Lung microvascular endothelial cell (primary cell): Measurements from ENCODE around the gene NOP9. TPM values are rescaled to one million over a fixed set of nuclear protein-coding genes. Genes with fewer than 3 reads are reported as not detected.

Source experiments
- DNase-seq, 2 donors: peaks; one replicate each; pipeline versions ENCODE4 v3.0.0 to v3.0.0-alpha.2; 2010; ENCODE audit warnings: low read depth in 2 of 2
- total RNA-seq: library from RNA; depleted of rRNA; stranded (reverse); fragments of >200 nt; gene quantifications from 2 replicates; pipeline ENCODE4 v1.2.1, GENCODE V29; 2014

Gene NOP9
- total RNA-seq, 1 donor from 2014 or later = 20.4 TPM

- DNase-seq = no peak
These were observed 35.8 kb upstream of the NOP9 start for GRCh38 chr14:24263848-24264247.

DNA sequence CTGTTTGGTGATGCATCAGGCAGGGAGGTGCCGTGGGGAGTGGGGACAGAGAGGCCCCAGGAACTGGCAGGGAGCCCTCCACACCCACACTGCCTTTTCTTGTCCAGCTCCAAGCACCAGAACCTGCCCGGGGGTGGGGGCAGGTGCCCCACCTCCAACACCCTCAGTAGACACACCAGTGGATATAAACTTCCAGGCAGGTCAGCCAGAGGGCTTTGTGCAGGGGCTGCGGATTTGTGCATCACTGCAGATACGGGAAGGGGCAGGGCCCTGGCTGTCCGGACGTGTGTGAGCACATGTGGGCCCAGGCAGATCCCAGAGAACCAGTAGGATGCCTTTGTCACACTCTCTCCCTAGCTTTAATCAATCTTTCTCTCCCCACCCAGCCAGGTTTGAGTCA is 35.4 kb upstream of the NOP9 start:
- no peak for DNase-seq

DNA sequence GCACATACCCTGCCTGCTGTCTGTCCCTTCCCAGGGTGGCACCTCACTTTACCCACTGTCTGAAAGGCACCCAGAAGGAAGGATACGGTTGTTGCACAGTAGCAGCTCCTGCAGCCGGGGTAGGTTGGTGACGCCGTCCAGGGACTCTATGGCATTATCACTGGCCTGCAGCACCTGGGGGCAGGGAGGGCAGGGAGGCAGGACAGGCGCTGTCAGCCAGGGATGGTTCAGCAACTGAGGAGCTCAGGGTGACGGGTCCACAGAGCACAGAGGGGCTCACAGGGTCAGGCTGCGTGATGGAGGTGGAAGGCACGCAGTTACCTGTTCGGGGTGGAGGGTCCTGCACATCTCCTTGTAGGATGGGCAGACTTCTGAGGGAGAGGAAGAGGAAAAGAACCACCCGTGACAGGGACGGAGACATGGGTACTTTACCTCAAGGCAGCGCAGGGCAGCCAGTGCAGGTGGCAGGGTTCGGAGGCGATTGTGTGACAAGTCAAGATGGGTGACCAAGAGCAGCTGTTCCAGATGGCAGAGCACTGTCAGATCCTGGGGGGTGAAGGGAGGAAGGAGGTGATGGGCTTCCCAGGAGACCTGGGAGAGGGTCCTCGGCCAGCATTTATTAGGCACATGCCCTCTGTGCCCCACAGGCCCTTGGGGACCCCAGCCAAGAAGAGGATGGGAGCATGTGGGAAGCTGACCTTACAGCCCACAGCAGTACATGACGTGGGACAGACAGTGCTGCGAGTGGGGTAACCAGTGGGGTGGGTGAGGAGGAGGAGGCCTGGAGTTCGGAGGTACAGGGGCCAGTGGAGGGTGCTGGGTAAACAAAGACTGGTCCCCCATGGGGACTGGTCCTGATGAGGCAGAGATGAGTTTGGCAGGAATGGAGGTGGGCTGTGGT is 33.1 kb upstream of the NOP9 start:
- DNase-seq = no peak

GRCh38 chr14:24267516-24267915 is 32.1 kb upstream of the NOP9 start:
- DNase-seq = no peak

GRCh38 chr14:24268225-24268624 is 31.4 kb upstream of the NOP9 start:
- no peak for DNase-seq

DNA sequence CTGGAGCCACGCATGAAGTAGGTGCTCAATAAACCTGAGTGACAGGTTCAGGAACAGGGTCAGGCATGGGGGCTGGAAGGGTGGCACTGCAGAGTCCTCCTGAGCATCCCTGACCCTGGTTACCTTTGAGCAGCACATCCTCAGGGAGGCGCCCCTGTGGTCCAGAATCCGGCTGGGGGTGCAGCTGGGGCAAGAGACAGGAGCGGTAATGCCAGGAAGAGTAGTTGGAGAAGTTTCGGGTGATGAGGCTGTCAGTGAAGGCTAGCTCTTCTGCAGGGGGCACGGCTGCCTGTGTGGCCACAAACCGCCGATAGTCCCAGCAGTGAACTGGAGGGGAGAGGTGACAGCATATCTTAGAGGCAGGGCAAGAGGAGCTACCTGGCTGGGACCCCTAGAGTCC is 30.3 kb upstream of the NOP9 start:
- DNase-seq = no peak

GRCh38 chr14:24269910-24270536 is 29.6 kb upstream of the NOP9 start:
- DNase-seq = no peak

DNA sequence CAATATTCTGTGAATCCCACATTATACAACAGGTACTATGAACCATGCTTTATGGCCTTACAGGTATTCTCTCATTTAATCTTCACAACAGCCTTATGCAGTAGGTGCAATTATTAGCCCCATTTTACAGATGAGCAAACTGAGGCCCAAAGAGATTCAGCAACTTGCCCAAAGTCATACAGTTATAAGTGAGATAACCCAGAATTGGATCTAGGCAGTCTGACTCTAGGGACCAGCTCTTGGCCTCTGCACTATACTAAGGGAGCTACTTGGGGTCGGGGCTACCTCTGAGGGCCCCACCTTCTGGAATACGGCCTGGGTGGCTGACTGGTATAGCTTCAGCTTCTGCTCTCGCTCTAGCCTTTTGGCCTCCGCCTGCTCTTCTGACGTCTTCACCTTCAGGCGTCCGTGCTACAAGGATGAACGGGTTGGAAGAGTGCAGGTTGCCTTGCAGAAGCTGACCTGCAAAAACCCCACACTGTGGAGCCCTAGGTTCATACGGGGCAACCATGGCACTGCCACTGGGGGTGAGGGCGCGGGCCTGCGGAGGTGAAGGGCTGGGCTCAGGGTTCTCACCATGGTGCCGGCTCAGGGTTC is 29.0 kb upstream of the NOP9 start:
- DNase-seq = no peak

DNA sequence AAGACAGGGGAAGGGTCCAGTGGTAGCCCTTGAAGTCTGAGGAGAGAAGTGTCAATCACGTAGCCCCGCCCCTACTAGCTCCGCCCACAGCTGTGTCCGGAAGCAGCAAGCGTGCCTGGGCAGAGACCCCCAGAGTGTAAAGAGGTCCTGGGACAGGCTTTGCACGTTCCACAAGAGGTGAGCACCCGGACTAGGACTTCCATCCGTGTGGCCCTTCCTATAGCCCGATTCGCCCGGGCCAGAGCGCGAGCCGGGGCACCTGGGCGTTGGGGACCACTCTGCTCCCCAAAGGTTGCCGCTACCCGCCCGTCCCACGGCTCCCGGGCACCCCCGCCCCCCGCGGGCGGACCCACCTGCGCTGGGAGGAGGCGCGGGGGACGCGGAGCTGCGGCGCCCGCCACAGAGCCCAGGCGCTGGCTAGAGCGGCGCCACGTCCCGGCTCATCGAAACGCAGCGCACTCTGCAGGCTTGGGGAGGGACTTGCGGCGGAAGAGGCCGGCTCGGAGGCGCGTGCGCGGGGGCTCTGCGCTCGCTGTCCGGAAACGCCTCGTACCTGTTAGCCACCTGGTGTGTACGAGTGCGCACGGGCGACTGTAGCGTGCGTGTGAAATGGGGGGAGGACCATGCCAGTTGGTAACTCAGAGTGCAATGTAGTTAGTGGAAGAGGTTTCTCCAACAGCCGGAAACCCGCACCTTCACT is 28.4 kb upstream of the NOP9 start, which contains the start of gene RABGGTA:
Gene RABGGTA, minus strand, starts transcription at position 464 of the 700 bp plus-strand sequence. CDS start 482 bp downstream, outside the sequence.
- DNase-seq = peak; percentile 91 to 95

DNA sequence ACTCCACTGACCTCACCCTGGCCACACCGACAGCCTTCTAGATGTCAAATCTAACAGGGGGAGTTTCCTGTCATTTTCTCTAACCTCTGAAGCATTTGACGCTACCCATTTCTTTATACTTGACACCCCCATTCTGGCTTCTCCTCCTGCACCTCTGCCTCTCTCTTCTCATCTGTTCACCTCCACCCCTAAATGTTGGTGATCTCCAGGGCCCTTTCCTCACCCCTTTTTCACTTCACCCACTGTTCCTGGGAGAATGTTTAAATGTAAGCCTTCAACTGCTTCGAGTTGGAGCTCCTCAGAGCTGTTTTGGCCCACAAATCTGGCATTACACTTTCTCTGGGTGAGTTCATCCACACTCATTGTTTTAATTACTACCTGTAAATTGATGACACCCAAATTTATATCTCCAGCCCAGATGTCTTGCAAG is 27.8 kb upstream of the NOP9 start:
- no peak for DNase-seq

DNA sequence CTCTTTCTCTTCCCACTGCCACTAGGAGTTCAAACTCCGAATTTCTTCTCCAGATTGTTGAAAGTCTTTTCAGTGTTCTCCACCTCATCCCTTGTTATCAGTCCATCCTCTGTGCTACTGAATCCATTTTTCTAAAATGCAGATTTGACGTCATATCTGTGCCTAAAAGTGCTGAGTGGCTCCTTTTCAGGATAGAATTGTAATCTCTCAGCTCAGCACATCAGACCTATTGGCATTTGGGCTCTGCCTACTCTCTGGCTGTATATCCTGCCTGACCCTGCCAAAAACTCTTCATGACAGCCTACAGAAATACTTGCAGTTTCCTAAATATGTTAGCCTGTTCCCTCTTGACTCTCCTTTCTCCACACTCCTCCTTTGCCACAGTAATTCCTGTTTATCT is 27.2 kb upstream of the NOP9 start:
- DNase-seq = no peak

DNA sequence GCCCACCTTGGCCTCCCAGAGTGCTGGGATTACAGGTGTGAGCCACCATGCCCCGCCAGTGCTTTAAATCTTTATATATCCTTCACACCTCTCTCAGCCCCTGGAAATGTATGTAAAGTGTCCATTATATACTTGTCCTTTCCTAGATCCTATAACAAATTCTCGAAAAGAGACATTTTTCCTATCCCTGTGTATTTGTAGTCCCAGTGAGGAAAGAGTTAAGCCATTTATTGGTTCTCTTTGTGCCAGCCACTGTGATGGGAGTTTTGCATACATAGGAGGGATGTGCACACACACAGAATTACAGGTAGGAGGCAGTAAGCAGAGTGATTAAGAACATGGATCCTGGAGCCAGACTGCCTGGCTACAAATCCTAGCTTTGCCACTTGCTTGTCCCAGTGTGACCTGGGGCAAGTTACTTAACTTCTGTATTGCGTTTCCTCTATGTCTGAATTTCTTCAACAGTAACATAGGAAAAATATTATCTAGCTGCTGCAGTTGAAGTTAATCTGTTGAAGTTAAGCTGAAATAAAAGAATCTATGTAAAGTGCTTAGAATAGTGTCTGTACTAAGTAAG is 26.1 kb upstream of the NOP9 start:
- DNase-seq = peak in 1 of 2 donors; percentile 12

GRCh38 chr14:24274101-24274543 is 25.5 kb upstream of the NOP9 start:
- no peak for DNase-seq

GRCh38 chr14:24277071-24277470 is 22.6 kb upstream of the NOP9 start:
- DNase-seq = no peak

DNA sequence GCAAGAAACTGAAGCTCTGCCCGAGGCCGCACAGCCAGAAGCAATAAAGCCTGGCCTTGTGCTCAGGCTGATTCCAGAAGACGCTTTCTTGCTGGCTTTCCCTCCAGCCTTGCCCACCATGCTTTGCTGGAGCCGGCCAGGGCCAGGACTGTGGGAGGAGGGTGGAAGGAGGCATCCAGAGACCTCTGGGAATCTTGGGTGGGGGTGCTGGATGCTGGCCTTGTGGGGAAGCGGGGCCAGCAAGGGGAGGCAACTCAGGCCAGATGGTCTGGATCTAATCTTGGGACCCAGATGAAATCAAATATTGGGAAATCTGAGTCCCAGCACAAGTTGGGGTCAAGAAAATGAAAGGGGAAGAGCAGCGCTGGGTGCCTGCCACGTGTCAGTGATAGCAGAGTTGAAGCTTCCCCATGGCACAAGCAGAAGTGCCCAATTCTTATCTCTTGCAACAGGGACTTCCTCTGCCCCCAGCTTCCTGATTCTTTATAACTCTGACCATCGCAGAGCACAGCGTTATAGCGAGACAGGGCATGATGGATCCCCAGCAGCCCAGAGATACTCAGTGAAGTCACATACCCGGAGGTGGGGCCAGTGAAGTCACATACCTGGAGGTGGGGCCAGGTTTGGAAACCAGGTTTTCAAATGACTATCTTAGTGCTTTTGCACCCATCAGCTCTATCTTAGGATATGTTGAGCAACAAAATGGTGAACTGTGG is 21.9 kb upstream of the NOP9 start:
- DNase-seq = no peak

DNA sequence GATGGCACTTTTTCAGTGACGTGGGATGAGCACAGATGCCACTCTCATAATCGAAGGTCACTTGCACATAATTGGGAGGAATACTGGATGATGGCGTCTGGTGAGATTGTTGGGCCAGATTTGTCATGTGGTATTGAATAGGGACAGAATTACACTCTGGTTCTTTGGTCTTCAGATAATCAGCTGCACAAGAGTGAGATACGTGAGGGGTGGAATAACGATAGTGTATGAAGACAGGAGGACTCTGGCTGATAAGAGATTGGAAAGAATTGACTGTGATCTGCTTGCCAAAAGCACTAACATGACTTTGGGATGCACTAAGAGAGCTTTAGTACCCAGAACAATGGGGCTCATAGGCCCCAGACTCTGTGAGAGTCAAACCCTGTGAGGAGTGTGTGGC is 21.2 kb upstream of the NOP9 start:
- DNase-seq = no peak

GRCh38 chr14:24279301-24280186 is 20.1 kb upstream of the NOP9 start:
- peak; percentile 12 for DNase-seq

- no peak for DNase-seq
These were observed 18.7 kb upstream of the NOP9 start for GRCh38 chr14:24280797-24281460.

GRCh38 chr14:24281636-24282035 is 18.0 kb upstream of the NOP9 start:
- no peak for DNase-seq
